ENCODE results near the gene NEUROD2.

Gene NEUROD2

GRCh38 chr17:39634384-39634871 lies 26.7 kb upstream of the NEUROD2 start:
- no peak for FAIRE-seq

DNA sequence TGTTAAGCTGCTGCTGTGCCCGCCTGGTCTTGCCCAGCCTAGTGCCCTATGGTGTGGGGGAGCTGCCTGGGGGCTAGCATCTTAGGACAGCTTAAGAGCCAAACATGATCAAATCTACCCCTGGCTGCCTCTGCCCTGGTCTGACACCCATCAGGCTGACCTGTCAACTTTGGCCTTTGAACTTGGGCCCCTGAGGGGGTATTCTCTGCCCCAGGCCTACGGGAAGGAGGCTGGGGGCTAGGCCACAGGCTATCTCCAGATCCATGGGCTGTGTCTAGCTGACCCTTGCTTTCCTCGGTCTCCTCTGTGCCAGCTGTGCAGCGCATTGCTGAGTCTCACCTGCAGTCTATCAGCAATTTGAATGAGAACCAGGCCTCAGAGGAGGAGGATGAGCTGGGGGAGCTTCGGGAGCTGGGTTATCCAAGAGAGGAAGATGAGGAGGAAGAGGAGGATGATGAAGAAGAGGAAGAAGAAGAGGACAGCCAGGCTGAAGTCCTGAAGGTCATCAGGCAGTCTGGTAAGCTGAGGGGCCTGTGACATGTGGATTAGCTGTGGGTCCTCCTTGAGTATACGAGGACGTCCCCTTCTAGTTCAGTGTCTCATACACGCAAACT lies 26.0 kb upstream of the NEUROD2 start:
- FAIRE-seq, result no peak

GRCh38 chr17:39632153-39632941 lies 24.6 kb upstream of the NEUROD2 start:
- no peak for FAIRE-seq

GRCh38 chr17:39631403-39631802 lies 23.7 kb upstream of the NEUROD2 start:
- no peak for FAIRE-seq

DNA sequence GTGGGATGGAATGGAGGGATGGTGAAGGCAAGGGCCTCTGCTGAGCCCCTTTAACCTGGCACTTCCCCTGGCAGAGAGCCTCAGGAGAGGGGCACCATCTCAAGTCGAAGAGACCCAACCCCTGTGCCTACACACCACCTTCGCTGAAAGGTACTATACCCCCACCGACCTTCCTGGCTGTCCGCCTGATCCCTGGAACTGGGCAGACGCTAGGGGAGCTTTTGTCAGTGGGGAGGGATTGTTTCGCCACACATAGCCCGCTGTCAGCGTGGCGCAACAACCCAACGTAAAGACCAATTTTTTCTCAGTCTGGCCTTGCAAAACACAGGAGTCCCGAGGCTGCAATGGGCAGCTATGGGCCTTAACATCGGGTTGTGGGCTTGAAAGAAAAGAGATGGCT lies 22.2 kb upstream of the NEUROD2 start:
- no peak for FAIRE-seq

DNA sequence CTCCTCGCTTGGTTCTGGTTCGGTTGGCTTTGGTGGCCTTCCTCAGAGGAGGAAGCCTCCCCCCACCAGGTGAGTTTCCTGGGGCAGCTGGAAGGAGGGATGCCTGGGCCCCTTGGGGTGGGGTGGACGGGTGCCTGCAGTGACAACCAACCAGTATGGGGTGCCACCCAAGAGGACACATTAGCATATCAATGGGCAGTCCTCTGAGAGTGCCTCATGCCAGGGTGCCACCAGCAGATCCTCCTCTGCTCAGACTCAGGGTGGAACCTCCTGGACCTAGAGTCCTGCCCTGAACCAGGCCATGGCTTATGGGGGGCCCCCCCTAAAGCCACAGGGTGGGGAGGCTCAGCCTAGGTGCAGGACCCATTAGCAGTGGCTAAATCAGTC lies 21.8 kb upstream of the NEUROD2 start:
- no peak for FAIRE-seq

GRCh38 chr17:39628655-39629493 lies 21.2 kb upstream of the NEUROD2 start:
- no peak for FAIRE-seq

- no peak for FAIRE-seq
Measured at GRCh38 chr17:39627712-39628516, 20.2 kb upstream of the NEUROD2 start.

- FAIRE-seq, result no peak
Measured at GRCh38 chr17:39627047-39627711, 19.5 kb upstream of the NEUROD2 start.

DNA sequence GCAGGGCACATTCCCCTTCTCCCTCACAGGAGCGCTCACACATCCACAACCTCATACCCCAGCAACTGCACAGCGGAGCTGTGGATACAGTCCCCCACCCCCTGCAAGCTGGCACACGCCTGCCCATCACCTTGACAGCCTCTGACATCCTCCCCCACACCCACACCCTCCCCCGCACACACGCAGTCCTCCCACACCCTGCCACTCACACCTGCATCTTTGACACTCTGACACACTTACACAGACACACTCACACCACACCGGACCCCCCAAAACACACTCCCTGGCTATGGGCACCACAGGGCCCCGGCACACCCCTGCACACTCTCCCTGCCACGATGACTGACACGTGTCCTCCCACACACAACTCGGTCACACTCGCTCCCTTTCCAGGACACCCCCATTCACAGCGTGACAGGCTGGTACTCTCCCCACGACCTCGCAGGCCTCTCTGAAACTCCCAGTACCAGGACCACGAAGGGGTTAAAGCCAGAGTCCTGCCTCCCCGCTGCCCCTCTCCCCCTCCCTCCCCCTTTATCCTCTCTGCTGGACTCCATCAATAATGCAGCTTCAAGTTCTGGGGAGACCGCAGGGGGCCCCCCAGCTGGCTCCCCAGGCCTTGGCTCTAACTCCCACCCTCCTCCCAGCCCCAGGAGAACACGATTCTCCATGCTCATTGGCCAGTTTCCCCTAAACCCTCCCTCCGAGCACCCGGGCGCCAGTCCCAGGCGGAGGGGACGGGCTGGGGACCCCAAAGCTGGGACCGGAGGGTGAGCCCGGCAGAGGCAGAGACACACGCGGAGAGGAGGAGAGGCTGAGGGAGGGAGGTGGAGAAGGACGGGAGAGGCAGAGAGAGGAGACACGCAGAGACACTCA lies 18.7 kb upstream of the NEUROD2 start, which contains the start of gene PPP1R1B:
TSS of gene PPP1R1B (plus strand) at position 782 of the 876 bp plus-strand sequence. CDS start 441 bp downstream, outside the sequence.
- no peak for FAIRE-seq

DNA sequence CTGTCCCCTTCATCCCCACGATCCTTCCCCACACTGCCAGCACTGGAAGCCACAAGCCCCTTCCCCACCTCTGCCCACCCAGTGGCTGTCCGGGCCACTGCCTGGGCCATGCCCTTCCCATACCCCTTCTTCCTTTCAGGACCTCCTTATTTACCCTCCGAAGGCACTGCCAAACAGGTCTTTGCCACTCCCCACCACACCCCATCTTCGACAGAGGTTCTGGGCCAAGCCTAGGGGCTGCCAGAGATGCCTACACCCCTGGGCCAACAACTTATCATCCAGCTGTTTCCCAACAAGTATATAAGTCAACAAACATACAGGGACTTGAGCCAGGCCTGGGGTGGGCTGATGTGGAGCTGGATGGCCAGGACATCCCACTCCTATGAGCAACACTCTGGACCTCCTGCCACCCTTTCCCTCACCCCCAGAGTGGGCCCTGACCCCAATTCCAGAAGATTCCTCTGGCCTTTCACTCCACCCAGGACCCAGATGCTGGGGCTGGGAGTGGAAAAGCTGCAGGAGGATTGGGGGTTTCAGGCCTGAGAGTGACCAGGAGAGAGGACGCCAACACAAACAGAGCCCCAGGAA lies 17.6 kb upstream of the NEUROD2 start:
- FAIRE-seq, result no peak

DNA sequence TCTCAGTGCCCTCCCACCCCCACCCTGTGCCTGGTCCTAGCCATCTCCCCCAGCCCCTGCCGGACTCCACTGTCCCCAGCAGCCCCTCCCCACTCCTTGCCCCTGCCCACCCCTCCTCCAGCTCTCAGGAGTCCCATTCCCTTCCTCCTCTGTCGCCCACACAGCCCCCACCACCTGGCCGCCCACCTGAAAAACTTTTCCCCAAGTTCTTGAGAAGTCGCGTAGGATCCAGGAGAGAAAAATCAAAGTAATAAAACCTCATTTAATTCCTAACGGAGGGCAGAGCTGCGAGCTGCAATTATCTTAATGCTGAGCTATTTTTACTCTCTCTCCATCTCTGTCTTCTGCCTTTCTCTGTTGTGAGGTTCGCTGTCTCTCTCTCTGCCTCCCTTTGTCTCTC lies 16.6 kb upstream of the NEUROD2 start:
- FAIRE-seq, result no peak

GRCh38 chr17:39623356-39623950 lies 15.7 kb upstream of the NEUROD2 start:
- FAIRE-seq, result no peak

- FAIRE-seq, result no peak
Measured at GRCh38 chr17:39622380-39623006, 14.8 kb upstream of the NEUROD2 start.

- no peak for FAIRE-seq
Measured at GRCh38 chr17:39621523-39622379, 14.0 kb upstream of the NEUROD2 start.

DNA sequence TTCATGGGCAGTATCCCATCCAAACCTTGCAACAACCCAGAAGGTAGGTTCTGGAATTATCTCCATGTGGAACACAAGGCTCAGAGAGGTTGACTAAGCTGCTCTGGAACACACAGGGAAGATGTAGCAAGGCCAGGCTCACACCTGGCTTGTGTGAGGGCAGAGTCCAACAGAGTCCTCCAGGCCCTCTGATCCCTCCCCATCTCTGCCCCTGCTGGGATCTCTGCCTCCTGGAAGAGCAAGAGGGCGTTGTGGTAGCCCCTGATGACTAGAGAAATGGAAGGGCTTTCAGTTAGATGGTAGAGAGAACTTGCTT lies 12.0 kb upstream of the NEUROD2 start:
- FAIRE-seq, result no peak

DNA sequence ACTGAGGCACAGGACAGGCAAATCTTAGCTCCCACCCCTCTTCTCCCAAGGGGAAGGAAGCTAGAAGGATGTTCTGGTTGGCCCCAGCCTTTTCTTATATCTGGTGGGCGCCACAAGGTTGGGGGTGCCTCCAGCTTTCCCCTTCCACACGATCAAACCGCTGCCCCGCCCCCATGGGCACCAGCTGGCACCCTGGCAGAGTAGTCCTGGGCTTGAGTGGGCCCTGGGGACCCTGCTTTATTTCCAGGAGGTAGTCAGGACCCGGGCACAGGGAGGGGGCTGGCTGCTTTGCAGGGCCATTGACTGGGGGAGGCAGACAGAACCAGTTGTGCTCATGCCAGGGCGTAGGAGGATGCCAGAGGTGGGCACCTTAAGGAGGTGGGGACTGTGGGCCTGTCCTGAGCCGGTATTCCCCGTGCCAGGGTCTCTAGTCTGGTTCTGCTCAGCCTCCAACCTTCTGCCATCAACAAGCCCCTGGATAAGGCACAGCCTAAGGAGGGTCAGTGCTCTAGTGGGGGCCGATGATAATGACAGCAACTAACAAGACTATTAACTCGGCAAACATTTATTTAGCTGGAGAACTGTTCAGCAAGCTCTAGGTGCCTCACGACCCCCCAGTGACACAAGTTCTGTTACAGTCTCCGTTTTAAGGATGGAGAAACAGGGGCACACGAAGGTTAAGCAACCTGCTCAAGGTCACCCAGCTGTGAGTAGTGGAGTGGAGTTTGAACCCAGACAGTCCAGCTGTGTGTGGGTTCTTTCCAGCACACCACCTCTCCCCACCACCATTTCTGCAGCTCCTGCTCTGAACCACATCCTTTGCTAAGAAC lies 11.5 kb upstream of the NEUROD2 start:
- no peak for FAIRE-seq
